Measurements from ENCODE around the gene LILRA2. TPM values are rescaled to one million over a fixed set of nuclear protein-coding genes. Genes with fewer than 3 reads are reported as not detected.

The LILRA2 gene
- total RNA-seq, 4 donors from 2014 or later: 0.48 to 2.6 (median 1.6) TPM; not detected in 1

DNA sequence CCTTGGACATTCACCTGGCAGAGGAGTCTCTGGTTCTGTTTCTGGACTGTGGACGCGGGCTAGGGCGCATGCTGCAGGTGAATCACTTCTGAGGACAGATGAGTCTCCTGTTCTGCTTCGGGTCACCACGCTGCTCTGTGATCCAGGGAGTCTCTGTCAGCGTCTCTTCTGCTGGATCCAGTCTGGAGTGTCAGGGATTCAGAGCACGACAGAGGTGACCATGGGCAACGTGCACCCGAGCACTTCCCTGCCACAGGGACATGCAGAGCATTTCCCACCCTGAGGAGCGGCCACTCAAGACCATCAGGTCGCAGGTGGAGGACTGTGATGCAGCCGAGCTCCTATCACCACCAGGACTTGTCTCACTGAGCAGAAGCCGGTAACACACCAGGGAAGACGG is 24.4 kb upstream of the LILRA2 start:
- no peak overlapping the region for H3K4me3 ChIP-seq
- H3K9me3 ChIP-seq: no peaks in the 10 kb centered on the region
- intact Hi-C loops (cut with DNase I; ENCODE audit: low total_unique reads): no loop called here
- no peaks in the 10 kb centered on the region for H3K36me3 ChIP-seq
- H3K27me3 ChIP-seq: no peaks in the 10 kb centered on the region
- no peaks in the 10 kb centered on the region for H3K4me1 ChIP-seq
- H3K27ac ChIP-seq: no peak overlapping the region
- DNase-seq: no peak
- TF ChIP-seq, protein P1, sequence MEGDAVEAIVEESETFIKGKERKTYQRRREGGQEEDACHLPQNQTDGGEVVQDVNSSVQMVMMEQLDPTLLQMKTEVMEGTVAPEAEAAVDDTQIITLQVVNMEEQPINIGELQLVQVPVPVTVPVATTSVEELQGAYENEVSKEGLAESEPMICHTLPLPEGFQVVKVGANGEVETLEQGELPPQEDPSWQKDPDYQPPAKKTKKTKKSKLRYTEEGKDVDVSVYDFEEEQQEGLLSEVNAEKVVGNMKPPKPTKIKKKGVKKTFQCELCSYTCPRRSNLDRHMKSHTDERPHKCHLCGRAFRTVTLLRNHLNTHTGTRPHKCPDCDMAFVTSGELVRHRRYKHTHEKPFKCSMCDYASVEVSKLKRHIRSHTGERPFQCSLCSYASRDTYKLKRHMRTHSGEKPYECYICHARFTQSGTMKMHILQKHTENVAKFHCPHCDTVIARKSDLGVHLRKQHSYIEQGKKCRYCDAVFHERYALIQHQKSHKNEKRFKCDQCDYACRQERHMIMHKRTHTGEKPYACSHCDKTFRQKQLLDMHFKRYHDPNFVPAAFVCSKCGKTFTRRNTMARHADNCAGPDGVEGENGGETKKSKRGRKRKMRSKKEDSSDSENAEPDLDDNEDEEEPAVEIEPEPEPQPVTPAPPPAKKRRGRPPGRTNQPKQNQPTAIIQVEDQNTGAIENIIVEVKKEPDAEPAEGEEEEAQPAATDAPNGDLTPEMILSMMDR (IDR thresholded peaks at IDR 0.05): no peak
- TF ChIP-seq POLR2A (IDR thresholded peaks at IDR 0.05): no peak

DNA sequence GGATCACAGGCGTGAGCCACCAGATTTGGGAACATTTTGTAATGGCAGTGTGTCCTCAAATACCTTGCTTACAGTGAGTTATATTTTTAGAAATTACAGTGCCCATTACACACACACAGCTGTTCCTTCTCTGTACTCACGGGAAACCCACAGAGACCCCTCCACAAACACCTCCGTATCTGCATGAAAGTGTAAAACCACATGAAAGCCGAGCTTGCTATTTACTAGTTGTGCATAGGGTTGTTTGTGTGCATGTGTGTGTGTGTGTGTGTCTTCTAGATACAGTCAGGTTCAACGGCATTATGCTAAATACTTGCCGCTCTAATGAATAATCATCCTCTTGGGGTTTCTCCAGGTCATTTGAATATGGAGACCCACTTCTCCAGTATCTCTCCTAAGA is 22.3 kb upstream of the LILRA2 start:
- DNase-seq: no peak
- H3K4me1 ChIP-seq: no peaks in the 10 kb centered on the region
- TF ChIP-seq POLR2A (IDR thresholded peaks at IDR 0.05): no peak
- TF ChIP-seq, protein P1 (IDR thresholded peaks at IDR 0.05): no peak
- intact Hi-C loops (cut with DNase I; ENCODE audit: low total_unique reads): no loop called here
- no peaks in the 10 kb centered on the region for H3K9me3 ChIP-seq
- no peaks in the 10 kb centered on the region for H3K27me3 ChIP-seq
- no peaks in the 10 kb centered on the region for H3K36me3 ChIP-seq
- no peak overlapping the region for H3K27ac ChIP-seq
- H3K4me3 ChIP-seq: no peak overlapping the region

DNA sequence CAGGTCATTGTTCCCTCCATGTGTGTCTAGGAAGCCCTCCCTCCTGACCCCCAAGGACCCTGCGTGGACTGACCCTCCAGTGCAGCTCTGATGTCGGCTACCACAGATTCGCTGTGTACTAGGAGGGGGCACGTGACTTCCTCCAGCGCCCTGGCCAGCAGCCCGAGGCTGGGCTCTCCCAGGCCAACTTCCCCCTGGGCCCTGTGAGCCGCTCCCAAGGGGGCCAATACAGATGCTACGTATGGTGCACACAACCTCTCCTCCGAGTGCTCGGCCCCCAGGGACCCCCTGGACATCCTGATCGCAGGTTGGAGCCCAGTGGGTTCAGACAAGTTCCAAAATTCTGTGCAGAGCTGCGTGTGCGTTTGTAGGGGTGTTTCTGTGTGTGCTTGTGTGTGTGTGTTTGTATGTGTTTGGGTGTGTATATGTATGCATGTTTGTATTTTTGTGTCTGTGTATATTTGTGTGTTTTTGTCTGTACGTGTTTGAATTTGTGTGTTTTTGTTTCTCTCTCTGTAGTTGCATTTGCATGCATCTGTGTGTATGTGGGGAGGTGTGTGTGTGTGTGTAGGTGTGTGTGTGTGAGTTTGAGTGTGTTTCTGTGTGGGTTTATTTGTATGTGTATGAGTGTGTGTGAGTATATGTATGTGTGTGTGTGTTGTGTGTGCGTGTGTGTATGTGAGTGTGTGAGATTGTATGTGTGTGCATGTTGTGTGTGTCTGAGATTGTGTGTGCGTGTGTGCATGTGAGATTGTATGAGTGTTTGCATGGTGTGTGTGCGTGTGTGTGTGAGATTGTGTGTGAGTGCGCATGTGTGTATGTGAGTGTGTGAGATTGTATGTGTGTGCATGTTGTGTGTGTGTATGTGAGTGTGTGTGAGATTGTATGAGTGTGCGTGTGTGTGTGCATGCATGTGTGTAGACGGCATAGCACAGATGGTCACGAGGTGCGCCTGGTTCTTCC is 21.4 kb upstream of the LILRA2 start:
- Histone ChIP-seq H3K27ac (no peak overlapping the region), H3K4me3 (no peak overlapping the region), H3K4me1 (no peaks in the 10 kb centered on the region), H3K36me3 (no peaks in the 10 kb centered on the region), H3K9me3 (no peaks in the 10 kb centered on the region), H3K27me3 (no peaks in the 10 kb centered on the region)
- DNase-seq: no peak
- intact Hi-C loops (cut with DNase I; ENCODE audit: low total_unique reads): no loop called here
- TF ChIP-seq, protein P1 (IDR thresholded peaks at IDR 0.05): no peak
- no peak for TF ChIP-seq POLR2A (IDR thresholded peaks at IDR 0.05)

DNA sequence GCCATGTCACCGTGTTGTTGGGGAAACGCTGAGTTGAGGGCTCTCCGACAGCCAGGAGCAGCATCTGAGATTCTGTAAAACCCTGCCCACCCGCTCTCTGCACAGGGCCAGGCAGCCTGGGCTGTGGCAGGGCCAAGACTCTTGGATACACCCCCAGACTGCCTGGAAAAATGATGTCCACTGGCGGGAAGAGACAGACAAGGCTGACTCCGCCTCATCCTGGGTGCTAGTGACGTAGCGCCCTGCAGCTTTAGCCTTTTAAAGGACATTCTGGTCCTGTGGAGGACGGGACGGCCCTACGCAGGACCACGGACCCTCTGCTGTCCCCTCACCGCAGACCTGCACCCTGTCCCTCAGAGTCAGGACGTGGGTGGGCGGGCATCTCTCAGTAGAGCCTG is 20.7 kb upstream of the LILRA2 start:
- no peak for TF ChIP-seq POLR2A (IDR thresholded peaks at IDR 0.05)
- TF ChIP-seq, protein P1 (IDR thresholded peaks at IDR 0.05): no peak
- H3K4me1 ChIP-seq: no peaks in the 10 kb centered on the region
- no peak overlapping the region for H3K4me3 ChIP-seq
- H3K27me3 ChIP-seq: no peaks in the 10 kb centered on the region
- H3K27ac ChIP-seq: no peak overlapping the region
- H3K36me3 ChIP-seq: no peaks in the 10 kb centered on the region
- no peak for DNase-seq
- H3K9me3 ChIP-seq: no peaks in the 10 kb centered on the region
- intact Hi-C loops (cut with DNase I; ENCODE audit: low total_unique reads): no loop called here

DNA sequence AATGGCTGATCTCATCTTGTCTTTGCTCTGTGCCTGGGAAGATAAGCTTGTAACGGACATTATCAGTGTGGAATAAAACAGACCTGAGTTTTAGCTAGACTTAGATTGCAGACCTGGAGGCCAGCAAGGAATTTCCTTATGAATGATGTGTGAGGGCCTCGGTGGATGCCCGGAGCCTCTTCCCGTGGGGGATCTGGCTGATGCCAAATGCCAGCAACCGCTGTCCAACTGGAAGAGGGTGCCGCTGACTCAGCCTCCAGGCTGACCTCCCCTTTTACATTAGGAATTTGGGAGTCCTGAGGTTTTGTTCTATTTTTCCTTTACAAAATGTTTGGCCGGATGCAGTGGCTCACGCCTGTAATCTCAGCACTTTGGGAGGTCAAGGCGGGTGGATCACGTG is 19.6 kb upstream of the LILRA2 start:
- Histone ChIP-seq H3K4me1 (no peaks in the 10 kb centered on the region), H3K4me3 (no peak overlapping the region), H3K36me3 (no peaks in the 10 kb centered on the region), H3K27ac (no peak overlapping the region), H3K27me3 (no peaks in the 10 kb centered on the region), H3K9me3 (no peaks in the 10 kb centered on the region)
- TF ChIP-seq, protein P1 (IDR thresholded peaks at IDR 0.05): no peak
- TF ChIP-seq POLR2A (IDR thresholded peaks at IDR 0.05): no peak
- intact Hi-C loops (cut with DNase I; ENCODE audit: low total_unique reads): no loop called here
- no peak for DNase-seq

All from uterus (tissue), 4 donors.